GM12873 (cell line): ENCODE measurements around the gene TNS1.

Experiments
- TF ChIP-seq, protein P1 (sequence below): IDR thresholded peaks from 2 replicates; pipeline ENCODE4 v1.5.1; 2012; ENCODE audit warnings: low read depth, mild to moderate bottlenecking, moderate library complexity, low read length, control low read depth; ENCODE audit not compliant: insufficient read depth; ENCODE audit errors: missing control alignments

Gene TNS1

GRCh38 chr2:217839750-217840107, 163.1 kb downstream of the TNS1 start:
- TF ChIP-seq, protein P1, sequence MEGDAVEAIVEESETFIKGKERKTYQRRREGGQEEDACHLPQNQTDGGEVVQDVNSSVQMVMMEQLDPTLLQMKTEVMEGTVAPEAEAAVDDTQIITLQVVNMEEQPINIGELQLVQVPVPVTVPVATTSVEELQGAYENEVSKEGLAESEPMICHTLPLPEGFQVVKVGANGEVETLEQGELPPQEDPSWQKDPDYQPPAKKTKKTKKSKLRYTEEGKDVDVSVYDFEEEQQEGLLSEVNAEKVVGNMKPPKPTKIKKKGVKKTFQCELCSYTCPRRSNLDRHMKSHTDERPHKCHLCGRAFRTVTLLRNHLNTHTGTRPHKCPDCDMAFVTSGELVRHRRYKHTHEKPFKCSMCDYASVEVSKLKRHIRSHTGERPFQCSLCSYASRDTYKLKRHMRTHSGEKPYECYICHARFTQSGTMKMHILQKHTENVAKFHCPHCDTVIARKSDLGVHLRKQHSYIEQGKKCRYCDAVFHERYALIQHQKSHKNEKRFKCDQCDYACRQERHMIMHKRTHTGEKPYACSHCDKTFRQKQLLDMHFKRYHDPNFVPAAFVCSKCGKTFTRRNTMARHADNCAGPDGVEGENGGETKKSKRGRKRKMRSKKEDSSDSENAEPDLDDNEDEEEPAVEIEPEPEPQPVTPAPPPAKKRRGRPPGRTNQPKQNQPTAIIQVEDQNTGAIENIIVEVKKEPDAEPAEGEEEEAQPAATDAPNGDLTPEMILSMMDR, result no peak

DNA sequence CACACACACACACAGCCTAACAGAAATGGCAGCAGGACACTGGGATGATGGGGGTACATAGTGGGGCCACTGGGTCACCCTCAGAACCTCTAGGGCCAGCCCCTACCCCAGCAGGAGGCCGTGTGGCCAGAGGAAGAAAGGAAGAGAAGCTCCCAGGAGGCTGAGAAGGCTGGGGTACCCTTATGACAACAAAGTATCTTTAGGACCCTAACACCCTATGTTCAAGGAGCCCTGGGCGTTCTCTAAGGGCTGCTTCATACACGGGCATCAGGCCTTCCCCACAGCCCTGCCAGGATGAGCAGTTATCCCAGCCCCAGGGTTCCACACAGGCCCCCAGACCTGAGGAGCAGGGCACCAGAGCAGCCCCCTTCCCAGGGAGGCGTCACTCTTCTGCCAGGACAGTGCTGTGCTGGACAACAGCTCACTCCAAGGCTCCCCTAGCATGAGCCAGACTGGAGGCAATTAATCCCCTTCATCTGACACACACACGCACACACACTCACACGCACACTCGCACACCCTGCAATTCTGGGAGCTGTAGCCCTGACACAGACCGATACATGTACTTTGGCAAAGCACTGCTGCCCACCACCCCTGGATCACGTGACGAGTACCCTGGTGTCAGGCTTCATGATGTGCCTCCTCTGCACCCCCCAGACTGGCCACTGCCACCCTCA, 163.6 kb downstream of the TNS1 start:
- TF ChIP-seq, protein P1, result no peak

DNA sequence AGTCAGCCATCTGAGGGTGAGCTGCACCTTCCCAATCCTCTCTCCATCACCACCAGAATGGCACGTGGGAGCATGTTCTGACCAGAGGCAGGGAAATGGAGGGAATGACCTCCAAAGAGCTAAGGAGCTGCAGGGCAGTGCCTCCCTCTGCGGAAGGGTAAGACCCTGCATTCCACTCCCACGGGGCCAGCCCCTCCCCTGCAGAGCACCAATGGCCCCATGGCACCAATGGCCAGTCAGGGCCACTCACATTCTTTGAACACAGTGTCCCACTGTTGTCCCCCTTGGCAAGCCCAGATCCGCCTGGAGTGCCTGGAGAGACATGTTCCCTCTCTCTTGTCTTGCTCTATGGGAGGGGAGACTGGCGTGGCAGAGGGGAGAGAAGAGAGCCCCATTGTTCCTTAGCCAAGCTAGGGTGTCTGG, 164.4 kb downstream of the TNS1 start:
- TF ChIP-seq, protein P1, result no peak

- TF ChIP-seq, protein P1, result no peak
Observed at GRCh38 chr2:217837530-217837929, 165.3 kb downstream of the TNS1 start.

DNA sequence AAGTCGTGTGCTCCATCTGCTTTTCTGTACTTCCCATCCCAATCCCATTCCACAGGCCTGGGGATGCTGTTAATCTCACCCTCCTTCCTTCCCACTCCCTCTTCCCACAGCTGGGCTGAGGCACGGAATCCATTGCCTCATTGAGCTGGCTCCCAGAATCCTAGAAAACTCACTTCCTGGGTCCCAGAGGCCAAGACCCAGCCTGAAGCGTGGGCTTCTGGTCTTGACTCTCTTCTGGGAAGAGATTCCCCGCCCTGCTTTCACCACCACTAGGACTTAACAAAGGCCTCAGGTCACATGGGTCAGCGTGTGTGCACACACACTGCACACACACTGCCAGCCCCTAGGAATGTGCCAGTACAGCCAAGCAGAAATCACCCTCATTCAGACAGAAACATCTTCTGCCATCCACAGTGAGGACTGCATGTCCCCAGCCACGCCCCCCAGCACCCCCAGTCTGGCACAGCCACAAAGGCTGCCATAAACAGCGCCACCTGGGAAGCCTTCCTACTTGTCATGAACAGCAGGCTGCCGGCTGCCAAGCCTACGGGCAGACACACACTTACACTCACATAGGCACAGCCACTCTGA, 165.8 kb downstream of the TNS1 start:
- TF ChIP-seq, protein P1, result no peak

- TF ChIP-seq, protein P1, result no peak
Observed at GRCh38 chr2:217835931-217836891, 166.6 kb downstream of the TNS1 start.
